Vagina (tissue), 2 donors: ENCODE data around the gene CHL1.

Source experiments
- CTCF ChIP-seq, 3 experiments: fragments of 450-650 bp in 2 of 3; fragments of 200-600 bp in 1 of 3; sonication (generic) in 1 of 3; IDR thresholded peaks; one replicate each; pipeline ENCODE4 v1.5.1; 2017 to 2019; ENCODE audit warnings: antibody characterized with exemption in 3 of 3, mild to moderate bottlenecking in 2 of 3, moderate library complexity in 2 of 3
- POLR2A ChIP-seq, 2 donors: fragments of 450-650 bp; IDR thresholded peaks; one replicate each; pipeline ENCODE4 v1.6.1; 2017; ENCODE audit warnings: antibody characterized with exemption in 2 of 2, mild to moderate bottlenecking in 2 of 2, moderate library complexity in 2 of 2
- POLR2AphosphoS5 ChIP-seq, 2 donors: sonication (generic); formaldehyde crosslinking; IDR thresholded peaks; one replicate each; pipeline ENCODE4 v1.9.0; 2017; ENCODE audit warnings: antibody characterized with exemption in 2 of 2, mild to moderate bottlenecking in 2 of 2, low read depth in 1 of 2; ENCODE audit not compliant: insufficient read depth in 1 of 2

GRCh38 chr3:330494-331115 lies 134.0 kb downstream of the CHL1 start:
- TF ChIP-seq CTCF (IDR thresholded peaks at IDR 0.05), result no peak
- no peak for TF ChIP-seq POLR2A (IDR thresholded peaks at IDR 0.05)
- no peak for TF ChIP-seq POLR2AphosphoS5 (IDR thresholded peaks at IDR 0.05; ENCODE audit: insufficient read depth in 1 of 2, low read depth in 1 of 2)
